Thymus (tissue), 11 donors: ENCODE results near the gene MAMLD1. TPM values are rescaled to one million over a fixed set of nuclear protein-coding genes. Genes with fewer than 3 reads are reported as not detected.

Source experiments
- DNase-seq, 9 donors: peaks; one replicate each; pipeline ENCODE4 v3.0.0-alpha.2; 2013; ENCODE audit warnings: low spot score in 9 of 9, low read depth in 6 of 9, missing footprints in 1 of 9
- H3K27ac ChIP-seq, 2 donors: one replicate each; pipeline ENCODE4 v1.5.1; 2013; ENCODE audit warnings: control low read depth in 1 of 2, low read depth in 1 of 2, low read length in 1 of 2, mild to moderate bottlenecking in 1 of 2, moderate library complexity in 1 of 2
- H3K27me3 ChIP-seq, 2 donors: one replicate each; pipeline ENCODE4 v1.5.1; 2013; ENCODE audit warnings: low read length in 1 of 2; ENCODE audit not compliant: control insufficient read depth in 2 of 2, insufficient read depth in 1 of 2
- H3K36me3 ChIP-seq, 2 donors: one replicate each; pipeline ENCODE4 v1.5.1; 2013; ENCODE audit warnings: low read length in 1 of 2, mild to moderate bottlenecking in 1 of 2, moderate library complexity in 1 of 2; ENCODE audit not compliant: control insufficient read depth in 2 of 2, insufficient read depth in 2 of 2
- H3K4me1 ChIP-seq, 2 donors: one replicate each; pipeline ENCODE4 v1.5.1; 2013; ENCODE audit warnings: low read length in 2 of 2; ENCODE audit not compliant: control insufficient read depth in 2 of 2, insufficient read depth in 2 of 2
- H3K4me3 ChIP-seq, 2 donors: one replicate each; pipeline ENCODE4 v1.5.1; 2013; ENCODE audit warnings: low read length in 2 of 2, control low read depth in 1 of 2, mild to moderate bottlenecking in 1 of 2
- H3K9me3 ChIP-seq, 2 donors: one replicate each; pipeline ENCODE4 v1.5.1; 2013; ENCODE audit warnings: low read length in 1 of 2, mild to moderate bottlenecking in 1 of 2; ENCODE audit not compliant: control insufficient read depth in 2 of 2, insufficient read depth in 1 of 2
- WGBS: extraction: QIAGEN DNeasy Blood & Tissue Kit; methylation state at CpG from one replicate; pipeline ENCODE4 v1.1.7; 2013; 5-methylcytosine and 5-hydroxymethylcytosine counted together
- polyA plus RNA-seq: library from polyadenylated mRNA; stranded (reverse); fragments of 200-250 nt; gene quantifications from one replicate; pipeline ENCODE4 v1.2.3, GENCODE V29; 2013
- total RNA-seq: library from RNA; stranded (reverse); fragments of 120-200 nt; gene quantifications from one replicate; pipeline ENCODE4 v1.2.4, GENCODE V29; 2013
- donor health status: healthy.

MAMLD1 gene
- total and polyA plus RNA-seq, 2 donors = 0.42 to 0.96 TPM

GRCh38 chrX:150361777-150362351 is 1.3 kb upstream of the MAMLD1 start:
- Histone ChIP-seq H3K4me1 (peaks cover 11 to 32% of the 10 kb centered on the region in 2 donors), H3K9me3 (peaks cover 0 to 22% of the 10 kb centered on the region in 2 donors), H3K4me3 (peak overlapping the region in 1 of 2 donors; percentile 12), H3K27ac (no peak overlapping the region), H3K36me3 (no peaks in the 10 kb centered on the region), H3K27me3 (peaks cover 21 to 76% of the 10 kb centered on the region in 2 donors)
- peak in 1 of 9 donors; percentile 7 for DNase-seq
- WGBS = 4% methylated on average over 37 of the region's 37 CpGs

GRCh38 chrX:150363561-150364346 is 637 bp downstream of the MAMLD1 start:
- peak overlapping the region; percentile 27 to 67 for H3K4me3 ChIP-seq
- WGBS = under 1% methylated on average over 67 of the region's 67 CpGs
- H3K36me3 ChIP-seq = no peaks in the 10 kb centered on the region
- no peak overlapping the region for H3K27ac ChIP-seq
- H3K27me3 ChIP-seq = peaks cover 21 to 80% of the 10 kb centered on the region in 2 donors
- peak in 1 of 9 donors; percentile 13 for DNase-seq
- H3K4me1 ChIP-seq = peaks cover 11 to 32% of the 10 kb centered on the region in 2 donors
- peaks cover 0 to 22% of the 10 kb centered on the region in 2 donors for H3K9me3 ChIP-seq

DNA sequence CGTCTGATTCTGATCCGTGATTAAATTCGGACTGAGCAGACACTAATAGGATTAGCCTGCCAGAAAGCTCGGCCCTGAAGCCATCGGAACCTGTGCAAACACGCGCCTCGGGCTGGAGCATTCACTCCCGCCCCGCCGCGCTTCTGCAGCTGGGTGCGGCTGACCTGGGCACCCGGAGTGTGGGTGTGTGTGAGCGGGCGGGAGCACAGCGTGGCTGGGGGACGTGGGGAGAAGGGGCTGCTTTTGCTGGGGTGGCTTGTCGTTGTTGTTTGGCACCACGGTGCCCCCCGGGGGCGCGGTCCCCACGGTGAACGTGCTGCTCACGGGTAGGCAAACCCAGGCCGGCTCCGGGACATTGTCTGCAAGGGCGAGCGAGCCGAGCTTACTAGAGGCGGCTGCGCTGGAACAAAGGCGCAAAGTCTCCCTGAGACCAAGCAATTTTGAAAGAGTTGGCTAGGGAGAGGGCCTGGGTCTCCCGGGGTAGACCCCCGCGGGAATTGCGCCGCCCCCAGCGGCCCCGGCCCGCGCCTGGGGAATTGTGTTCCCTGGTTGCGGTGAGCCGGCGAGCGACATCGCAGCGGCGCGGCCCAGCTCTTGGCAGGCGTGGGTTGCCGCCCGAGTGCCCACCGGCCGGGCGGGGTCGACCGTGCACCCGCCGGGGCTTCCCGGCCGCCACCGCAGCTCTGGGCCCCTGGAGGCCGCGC is 1.4 kb downstream of the MAMLD1 start:
- Histone ChIP-seq H3K27ac (no peak overlapping the region), H3K36me3 (no peaks in the 10 kb centered on the region), H3K27me3 (peaks cover 21 to 74% of the 10 kb centered on the region in 2 donors), H3K9me3 (peaks cover 0 to 22% of the 10 kb centered on the region in 2 donors), H3K4me1 (peaks cover 11 to 32% of the 10 kb centered on the region in 2 donors), H3K4me3 (peak overlapping the region; percentile 27 to 67)
- 1% methylated on average over 66 of the region's 66 CpGs for WGBS
- DNase-seq = peak in 1 of 9 donors; percentile 33

DNA sequence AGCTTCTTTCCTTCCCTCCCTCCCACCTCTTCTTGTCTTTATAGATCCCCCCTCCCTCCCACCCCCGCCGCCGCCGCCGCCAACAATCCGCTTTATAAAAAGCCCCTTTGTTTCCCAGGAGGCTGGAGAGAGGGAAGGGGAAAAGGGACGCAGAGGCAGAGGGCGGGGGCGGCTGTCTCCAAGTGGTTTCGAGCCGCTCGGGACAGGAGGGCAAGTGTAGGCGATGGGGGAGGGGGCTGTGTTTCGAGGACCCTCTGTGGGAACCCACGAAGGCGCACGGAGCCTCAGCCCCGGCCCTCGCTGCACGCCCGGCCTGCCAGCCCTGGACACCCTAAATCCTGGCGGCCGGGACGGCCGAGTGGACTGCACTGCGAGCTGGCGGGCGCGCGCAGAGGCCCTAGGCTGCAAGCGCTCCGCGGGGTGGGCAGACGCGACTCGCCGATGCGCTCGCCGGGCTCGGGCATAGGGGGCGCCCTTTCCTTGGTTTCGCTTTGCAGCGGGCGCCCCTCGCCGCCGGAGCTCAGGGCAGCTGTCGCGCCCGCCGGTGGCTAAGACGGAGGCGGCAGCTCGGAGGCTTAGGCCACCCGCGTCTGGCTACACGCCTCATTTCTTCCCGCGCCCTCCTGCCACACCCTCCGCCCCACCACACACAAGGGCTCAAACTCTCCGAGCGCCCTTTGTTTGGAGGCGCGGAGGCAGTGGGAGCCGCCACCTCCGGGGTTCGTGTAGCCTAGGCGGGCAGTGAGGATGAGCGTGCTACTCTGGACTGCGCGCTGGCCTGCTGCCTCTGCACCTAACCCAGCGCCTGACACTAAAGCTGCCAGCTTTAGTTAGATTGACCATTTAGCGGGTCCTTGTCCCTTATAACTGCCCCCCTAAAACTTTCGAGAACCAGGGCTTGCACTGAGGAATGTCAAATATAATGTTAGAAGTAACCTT is 2.2 kb downstream of the MAMLD1 start:
- Histone ChIP-seq H3K27ac (no peak overlapping the region), H3K9me3 (peaks cover 0 to 22% of the 10 kb centered on the region in 2 donors), H3K36me3 (no peaks in the 10 kb centered on the region), H3K27me3 (peaks cover 19 to 66% of the 10 kb centered on the region in 2 donors), H3K4me3 (peak overlapping the region; percentile 53 to 67), H3K4me1 (peaks cover 11 to 32% of the 10 kb centered on the region in 2 donors)
- DNase-seq = peak in 8 of 9 donors; percentile 22 to 76 (median 48)
- under 1% methylated on average over 74 of the region's 75 CpGs for WGBS

GRCh38 chrX:150365990-150366911 is 3.1 kb downstream of the MAMLD1 start:
- peak overlapping the region; percentile 53 to 67 for H3K4me3 ChIP-seq
- DNase-seq = peak in 1 of 9 donors; percentile 20
- peaks cover 11 to 32% of the 10 kb centered on the region in 2 donors for H3K4me1 ChIP-seq
- H3K27me3 ChIP-seq = peaks cover 12 to 57% of the 10 kb centered on the region in 2 donors
- H3K27ac ChIP-seq = no peak overlapping the region
- no peaks in the 10 kb centered on the region for H3K36me3 ChIP-seq
- peaks cover 0 to 20% of the 10 kb centered on the region in 2 donors for H3K9me3 ChIP-seq
- WGBS = 2% methylated on average over 24 of the region's 24 CpGs

GRCh38 chrX:150366951-150367545 is 3.9 kb downstream of the MAMLD1 start:
- Histone ChIP-seq H3K4me1 (peaks cover 3 to 26% of the 10 kb centered on the region in 2 donors), H3K4me3 (no peak overlapping the region), H3K36me3 (no peaks in the 10 kb centered on the region), H3K9me3 (peaks cover 0 to 13% of the 10 kb centered on the region in 2 donors), H3K27ac (no peak overlapping the region), H3K27me3 (peaks cover 4 to 49% of the 10 kb centered on the region in 2 donors)
- WGBS = 3% methylated on average over 5 of the region's 5 CpGs
- DNase-seq = no peak

- Histone ChIP-seq H3K9me3 (no peaks in the 10 kb centered on the region), H3K4me3 (no peak overlapping the region), H3K4me1 (peaks cover 0 to 6% of the 10 kb centered on the region in 2 donors), H3K27me3 (peaks cover 4 to 15% of the 10 kb centered on the region in 2 donors), H3K36me3 (no peaks in the 10 kb centered on the region), H3K27ac (no peak overlapping the region)
- no peak for DNase-seq
- 80% methylated on average over 4 of the region's 5 CpGs for WGBS
These were observed 7.6 kb downstream of the MAMLD1 start for GRCh38 chrX:150370589-150371312.
